NCI-H128 (cell line): ENCODE results near the gene SLC4A1.

Source experiments
- DNase-seq: peaks from one replicate; lab custom pipeline; 2025; ENCODE audit not compliant: unreplicated experiment; lab: John Stamatoyannopoulos, UW

SLC4A1 gene

DNA sequence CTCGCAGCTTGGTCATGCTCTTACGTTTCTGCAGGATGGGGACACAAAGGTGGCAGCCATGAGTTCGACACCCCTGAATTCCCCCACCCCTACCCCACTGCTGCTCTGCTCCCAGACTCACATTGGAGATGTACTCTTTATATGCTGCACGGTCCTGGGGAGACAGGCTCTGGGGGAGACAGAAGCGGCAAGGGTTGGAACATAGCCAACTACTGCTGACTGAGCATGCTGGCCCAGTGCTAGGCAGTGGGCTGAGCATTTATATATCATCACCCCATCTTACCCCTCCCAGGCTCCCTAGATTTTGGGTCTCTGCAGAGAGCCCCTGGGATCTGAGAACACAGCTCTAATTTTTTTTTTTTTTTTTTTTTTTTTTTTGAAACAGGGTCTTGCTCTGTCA lies 60.2 kb downstream of the SLC4A1 start:
- DNase-seq, result no peak

DNA sequence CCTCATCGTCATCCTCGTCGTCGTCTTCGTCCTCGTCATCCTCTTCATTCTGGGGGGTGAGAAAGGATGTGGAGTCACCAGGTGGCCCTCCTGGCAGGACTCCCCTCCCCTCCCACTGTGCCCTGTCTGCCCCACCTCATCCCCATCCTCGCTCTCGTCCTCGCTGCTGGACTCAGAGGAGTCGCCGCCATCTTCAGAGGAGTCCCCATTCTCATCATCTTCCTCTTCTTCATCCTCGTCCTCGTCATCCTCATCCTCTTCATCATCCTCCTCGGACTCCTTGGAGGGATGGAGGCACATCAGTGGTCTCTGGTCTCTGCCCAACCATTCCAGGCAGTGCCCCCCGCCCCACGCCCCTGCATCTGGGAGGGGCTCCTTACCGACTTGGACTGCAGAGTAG lies 60.6 kb downstream of the SLC4A1 start:
- no peak for DNase-seq

DNA sequence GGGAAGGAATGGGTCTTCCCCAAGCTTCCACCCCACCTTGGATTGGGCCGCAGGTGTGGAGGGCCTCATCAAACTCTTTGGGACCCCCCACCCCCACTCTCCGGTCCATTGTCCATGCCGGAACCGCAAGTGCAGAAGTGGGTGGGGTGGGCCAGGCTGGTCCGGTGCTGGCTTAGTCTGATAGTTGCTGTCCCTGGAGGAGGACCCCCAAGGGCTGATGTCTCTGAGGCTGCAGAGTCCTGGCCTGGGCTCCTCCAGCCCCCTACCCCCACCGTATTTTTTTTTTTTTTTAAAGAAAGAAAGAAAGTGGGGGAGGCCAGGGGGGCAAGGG lies 61.1 kb downstream of the SLC4A1 start:
- no peak for DNase-seq

DNA sequence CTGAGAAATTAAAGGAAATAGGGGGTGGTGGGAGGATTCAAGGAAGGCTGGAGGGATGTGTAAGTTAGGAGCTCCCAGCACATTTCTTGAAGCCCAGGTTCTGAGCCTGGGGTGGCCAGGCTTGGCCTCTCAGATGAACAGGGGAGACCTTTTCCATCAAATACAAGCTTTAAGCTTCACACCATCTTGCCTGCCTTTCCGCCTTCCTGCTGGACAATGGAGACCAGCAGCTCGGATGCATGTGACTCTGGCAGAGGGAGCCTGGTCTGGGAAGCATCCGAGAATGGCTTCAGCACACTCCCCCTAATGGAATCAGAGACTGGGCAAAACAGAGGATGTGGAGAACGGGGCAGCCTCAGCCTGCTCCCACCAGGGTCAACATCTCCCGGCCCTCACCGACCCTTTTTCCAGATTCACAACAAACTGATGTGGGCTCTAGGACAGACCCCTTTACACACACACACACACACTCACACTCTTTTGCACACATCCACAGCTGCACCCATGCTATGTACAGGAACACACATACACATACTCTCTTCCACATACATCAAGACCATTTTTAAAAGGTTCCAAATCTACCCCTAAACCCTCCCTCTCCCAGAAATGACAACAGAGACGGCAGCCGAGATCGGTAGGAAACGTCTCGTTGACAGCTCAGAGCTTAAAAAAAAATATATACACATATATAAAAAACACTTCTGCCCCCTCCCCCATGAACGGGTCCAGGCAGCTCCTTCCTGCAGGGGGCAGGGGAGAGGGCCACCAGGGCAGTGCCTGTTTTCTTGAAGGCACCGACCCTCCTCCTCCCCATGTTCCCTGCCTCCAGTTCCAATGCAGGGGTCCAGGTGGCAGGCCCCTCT lies 61.7 kb downstream of the SLC4A1 start:
- no peak for DNase-seq

DNA sequence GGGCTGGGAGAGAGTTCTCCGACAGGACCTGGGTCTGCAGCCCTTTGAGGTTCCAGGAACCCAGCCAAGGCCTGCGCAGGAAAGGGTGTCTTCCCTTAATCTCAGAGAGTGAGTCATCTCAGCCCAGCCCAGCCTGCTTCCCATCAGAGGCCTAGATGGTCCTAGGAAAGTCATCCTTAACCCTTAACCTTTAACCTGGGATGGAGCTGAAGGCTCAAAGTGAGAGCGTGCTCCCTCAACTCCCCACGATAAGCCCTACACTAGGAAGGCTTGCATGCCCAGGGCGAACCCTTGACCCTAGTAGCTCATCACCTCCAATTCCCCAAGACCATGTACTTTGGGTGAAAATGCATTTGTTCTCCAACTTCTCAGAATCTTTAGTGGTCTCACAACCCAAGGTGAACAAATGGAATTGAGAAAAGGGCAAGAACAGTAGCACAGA lies 63.5 kb downstream of the SLC4A1 start:
- DNase-seq, result no peak

DNA sequence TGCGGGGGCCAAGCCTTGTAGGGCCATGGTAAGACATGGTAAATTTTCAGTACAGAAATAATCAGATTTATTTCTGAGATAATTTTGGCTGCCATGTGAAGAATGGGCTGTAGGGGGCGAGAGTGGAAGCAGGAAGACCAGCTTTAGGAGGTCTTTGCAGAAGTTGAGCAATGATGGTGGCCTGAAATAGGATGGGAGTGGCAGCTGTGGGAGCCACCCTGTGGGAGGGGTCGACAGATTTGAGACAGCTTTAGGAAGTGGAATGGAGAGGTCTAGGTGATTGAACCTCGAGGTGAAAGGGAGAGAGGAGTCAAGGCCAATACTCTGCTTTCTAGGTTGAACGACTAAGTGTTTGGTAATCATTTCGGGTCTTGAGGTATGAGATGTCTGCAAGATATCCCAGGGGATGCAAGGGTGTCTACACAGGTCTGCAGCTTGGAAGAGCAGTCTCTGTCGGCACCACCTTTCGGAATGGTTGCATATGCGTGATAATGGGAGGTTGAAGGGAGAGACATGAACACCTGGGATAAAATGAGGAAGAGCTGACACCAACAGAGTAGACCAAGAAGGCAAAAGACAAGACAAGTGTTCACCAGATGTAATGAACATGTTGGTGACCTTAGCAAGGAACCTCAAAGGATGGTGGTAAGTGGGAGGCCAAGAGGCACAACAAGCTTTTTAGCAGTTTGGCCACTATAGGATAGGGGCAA lies 64.0 kb downstream of the SLC4A1 start:
- no peak for DNase-seq

DNA sequence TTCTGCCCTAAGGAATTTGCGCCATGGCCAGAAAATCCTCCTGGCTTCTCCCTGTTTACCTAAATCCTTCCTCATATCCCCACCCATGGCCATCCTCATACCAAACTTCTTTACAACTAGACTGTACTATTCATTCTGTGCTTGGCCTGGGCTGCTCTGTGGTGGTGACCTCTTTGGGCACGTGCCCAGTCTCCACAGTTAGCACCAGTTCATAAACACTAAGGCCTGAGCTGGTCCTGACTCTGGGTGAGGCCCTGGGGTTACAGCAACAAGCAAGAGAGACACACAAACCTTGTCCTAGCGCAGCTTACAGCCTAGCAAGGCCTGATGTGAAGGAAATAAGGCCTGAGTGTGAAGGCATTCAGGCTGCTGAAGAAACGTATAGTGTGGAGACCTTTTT lies 65.2 kb downstream of the SLC4A1 start:
- DNase-seq, result no peak

DNA sequence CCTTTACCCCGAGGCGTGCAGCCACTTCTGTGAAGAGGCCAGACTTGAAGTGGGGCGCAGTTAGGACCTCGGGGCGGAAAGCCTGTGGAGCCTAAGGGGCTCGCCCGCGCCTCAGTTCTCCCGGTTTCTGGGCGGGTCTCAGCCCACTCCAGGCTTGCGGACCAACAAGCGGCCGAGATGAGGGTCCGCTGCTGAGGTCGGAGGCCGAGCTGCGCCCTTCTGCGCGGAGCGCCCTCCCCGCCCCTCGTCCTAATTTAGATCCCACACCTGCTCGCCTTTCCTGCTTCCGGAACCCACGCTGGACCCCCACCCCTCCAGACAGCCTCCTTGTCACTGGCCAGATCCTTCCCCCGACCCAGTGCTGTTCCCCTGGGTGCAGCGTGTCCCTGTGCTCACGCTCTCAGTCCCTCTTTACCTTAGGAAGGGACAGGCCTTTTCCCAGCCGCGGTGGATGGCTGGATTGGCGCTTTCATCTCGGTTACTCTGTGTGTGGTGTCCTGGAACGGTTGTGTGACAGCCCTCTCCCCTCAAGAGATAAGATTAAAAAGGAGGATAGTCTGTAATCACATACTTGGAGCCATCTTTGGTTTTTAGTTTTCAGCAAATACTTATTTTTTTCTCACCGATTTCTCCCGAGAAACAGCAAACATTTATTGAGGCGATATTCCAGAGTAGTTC lies 67.3 kb downstream of the SLC4A1 start:
- no peak for DNase-seq

DNA sequence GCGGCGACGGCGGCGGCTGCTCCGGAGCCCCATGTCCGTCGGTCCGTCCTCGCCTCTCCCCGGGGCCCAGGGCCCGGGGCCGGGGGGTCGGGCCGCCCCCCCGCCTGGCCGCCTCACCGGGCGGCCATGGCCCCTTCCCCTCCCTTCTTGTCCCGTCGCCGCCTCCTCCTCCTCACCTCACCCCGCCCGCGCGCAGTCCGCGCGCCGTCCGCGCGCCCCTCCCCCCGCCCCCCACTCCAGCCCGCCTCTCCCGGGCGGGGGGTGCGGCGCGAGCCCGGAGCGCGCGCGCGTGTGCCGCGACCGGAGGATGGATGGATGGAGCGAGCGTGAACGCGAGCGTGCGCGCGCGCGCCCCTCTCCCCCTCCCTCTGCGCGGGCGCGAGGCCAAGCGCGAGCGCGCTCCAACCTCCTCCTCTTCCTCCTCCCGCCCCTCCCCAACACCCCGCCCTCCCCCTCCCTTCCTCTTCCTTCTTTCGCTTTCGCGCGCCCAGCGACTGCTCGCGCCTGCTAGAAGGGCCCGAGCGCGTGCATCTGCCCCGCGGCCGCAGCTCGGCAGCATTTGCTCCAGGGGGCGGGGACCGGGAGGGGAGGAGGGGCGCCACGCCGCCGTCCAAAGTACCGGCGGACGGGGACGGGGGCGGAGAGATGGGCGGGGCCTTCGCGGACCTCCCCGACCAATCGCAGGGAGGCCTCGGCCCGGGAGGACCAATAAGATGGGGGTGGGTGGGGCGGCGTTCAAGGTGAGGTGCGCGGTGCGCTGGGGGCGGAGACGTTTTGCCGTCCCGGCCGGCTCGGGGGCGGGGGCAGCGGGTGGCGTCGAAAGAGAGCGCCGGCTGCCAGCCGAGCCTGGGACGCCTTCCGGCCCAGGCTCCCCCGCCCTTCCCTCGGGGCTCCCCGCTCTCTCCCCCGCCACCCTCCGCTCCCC lies 68.1 kb downstream of the SLC4A1 start, which contains the start of gene ATXN7L3:
Gene ATXN7L3, minus strand, starts transcription at position 332 of the 925 bp plus-strand sequence. CDS start 1,814 bp downstream, outside the sequence.
- DNase-seq, result peak; percentile 82

DNA sequence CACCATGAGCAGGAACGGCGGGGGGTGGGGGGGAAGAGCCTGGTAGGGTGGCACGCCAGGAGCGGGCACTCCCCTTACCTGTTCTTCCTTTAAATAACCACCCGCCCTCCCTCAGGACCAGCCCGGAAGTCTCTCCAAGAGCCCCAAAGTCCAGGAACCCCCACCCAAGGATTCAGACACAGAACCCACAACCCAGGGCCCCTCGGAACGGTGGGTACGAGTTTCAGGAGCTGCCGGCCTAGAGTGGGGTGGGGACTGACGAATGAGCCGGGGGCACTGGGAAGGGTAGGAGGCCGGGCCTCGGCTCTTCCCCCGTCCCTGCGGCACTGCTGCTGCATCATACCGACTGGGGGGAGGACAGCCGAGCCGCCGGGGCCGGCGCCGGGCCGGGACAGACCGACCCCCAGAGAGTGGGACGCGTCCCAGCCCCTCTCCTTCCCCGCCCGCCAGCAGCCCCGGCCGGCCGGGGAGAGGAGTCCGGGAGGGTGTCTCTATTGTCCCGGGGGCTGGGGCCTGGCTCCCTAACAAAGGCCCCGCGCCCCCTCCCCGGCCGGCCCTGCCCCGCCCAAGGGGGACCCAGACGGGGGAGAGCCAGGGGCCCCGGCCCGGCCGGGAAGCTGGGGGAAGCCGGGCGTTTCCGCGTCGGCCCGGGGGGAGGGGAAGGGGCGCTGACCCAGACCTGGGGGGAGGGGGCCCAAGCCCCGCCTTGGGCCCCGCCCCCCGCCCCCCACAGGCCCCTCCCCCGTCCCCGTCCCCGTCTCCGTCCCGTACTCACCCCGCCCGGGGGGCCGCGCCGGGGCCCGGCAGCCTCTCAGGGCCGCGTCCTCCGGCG lies 69.0 kb downstream of the SLC4A1 start:
- DNase-seq, result no peak
